BJ (cell line): Measurements from ENCODE around the gene KIAA0930. TPM values are rescaled to one million over a fixed set of nuclear protein-coding genes. Genes with fewer than 3 reads are reported as not detected.

Source experiments
- CTCF ChIA-PET: fragments of 350-600 bp; formaldehyde crosslinking; extraction: SDS; loops from one replicate; lab custom pipeline; 2021; ENCODE audit warnings: antibody characterized with exemption, inconsistent platforms; lab: Yijun Ruan, JAX
- POLR2A ChIA-PET: fragments of 300-600 bp; sonication (Branson Sonifier 250); formaldehyde crosslinking; extraction: SDS; loops from one replicate; lab custom pipeline; 2021; ENCODE audit warnings: antibody characterized with exemption; lab: Charles Lee
- DNase-seq: peaks from one replicate; pipeline ENCODE4 v3.0.0-alpha.2; 2011; ENCODE audit warnings: low read depth
- H3K27me3 ChIP-seq: 2 replicates; pipeline ENCODE4 v1.6.0; 2011; ENCODE audit warnings: low read length; ENCODE audit not compliant: control insufficient read depth, insufficient read depth
- H3K36me3 ChIP-seq: 2 replicates; pipeline ENCODE4 v1.5.1; 2011; ENCODE audit warnings: low read length; ENCODE audit not compliant: control insufficient read depth, insufficient read depth
- H3K4me3 ChIP-seq: 2 replicates; pipeline ENCODE4 v1.5.1; 2011; ENCODE audit warnings: low read depth, mild to moderate bottlenecking, control low read depth, low read length
- polyA plus RNA-seq: library from polyadenylated mRNA; depleted of rRNA; stranded (reverse); fragments of >200 nt; gene quantifications from 2 replicates; pipeline ENCODE4 v1.2.3, GENCODE V29; 2011
- TF ChIP-seq, protein P1 (sequence below): IDR thresholded peaks from 2 replicates; pipeline ENCODE4 v1.5.1; 2011; ENCODE audit warnings: low read depth, mild to moderate bottlenecking, control low read depth, inconsistent platforms, low read length, moderate library complexity; ENCODE audit not compliant: insufficient read depth

Gene KIAA0930
- polyA plus RNA-seq, 1 experiment: 64.0 TPM

DNA sequence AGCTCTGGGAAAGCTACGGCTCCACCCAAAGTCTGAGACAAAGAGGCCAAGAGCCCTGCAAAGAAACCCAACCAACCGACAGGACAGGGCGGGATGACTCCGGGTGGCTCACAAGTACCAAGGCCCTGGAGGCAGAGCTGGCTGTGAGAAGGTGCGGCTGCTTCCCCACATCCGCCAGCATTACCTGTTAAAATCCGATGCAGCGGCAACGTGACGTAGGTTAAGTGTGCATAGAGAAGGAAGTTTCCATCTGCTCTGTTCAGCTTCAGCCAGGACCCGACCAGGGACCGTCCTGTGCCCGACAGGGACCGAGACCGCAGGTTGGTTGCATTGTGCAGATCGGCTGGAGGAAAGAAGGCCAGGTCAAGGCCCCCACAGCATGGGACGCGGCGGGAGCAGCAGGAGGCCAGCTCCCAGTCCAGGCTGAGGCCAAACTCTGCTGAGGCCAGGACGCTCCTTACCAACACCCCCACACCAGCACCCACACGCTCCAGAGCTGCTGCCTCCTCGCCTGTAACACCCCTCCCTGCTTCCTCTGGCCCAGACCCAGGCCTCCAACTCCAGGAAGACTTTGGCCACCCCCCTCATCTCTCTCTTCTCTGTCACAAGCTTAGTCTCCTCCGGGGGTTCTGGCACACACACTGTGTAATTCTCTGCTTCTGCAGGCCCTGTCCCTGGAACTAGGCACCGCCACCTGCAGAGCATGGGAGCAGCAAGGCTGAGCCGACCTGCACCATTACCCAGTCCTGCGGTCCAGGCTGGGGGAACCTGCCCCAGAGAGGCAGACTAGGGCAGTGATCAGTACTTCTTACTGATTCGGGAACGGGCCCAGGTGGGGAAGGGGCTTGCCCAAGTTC is 42.9 kb downstream of the KIAA0930 start:
- POLR2A ChIA-PET: no interaction called here
- no peaks in the 10 kb centered on the region for H3K27me3 ChIP-seq
- H3K36me3 ChIP-seq: peaks cover 40% of the 10 kb centered on the region

DNA sequence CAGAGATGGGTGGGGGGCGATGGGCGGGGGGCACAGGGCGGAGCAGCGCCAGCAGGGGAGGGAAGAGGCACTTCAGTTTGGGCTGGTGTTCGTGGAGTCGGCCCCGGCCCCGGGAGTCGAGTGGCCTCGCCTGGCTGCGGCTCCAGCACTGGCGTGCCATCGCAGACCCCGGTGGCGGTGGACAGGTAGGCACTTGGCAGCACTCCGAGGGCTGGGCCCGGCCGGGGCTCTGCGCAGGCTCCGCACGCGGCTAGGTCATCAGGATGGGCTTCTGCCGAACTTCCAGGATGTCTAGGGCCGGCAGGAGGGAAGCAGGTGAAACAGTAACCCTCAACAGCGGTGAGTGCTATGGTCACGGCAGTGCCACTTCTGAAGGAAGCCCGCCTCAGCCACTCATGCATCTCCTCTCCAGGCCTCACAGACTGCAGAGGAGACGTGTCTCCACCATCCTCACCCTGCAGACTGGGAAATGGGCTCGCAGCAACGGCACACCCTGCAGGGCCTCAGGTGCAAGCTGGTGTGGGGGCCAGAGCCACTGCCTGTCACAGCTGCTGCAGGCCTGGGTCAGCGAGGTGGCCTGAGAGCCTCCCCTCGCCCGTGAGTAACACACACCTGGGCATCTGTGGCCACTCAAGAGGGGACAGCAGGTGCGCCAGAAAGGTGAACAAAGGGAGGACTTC is 43.6 kb downstream of the KIAA0930 start:
- ChIA-PET POLR2A (no interaction called here), CTCF (interaction anchor here (0.7 to 0.8 kb wide), 2 partner anchors 11 to 101 kb away, joined by 3 read pairs; no protein-coding TSS in a partner anchor)

More for the DNA sequence above, 42.9 kb downstream of the KIAA0930 start:
- no peak for DNase-seq
- CTCF ChIA-PET: interaction anchor here (0.7 to 0.8 kb wide), 2 partner anchors 10 to 102 kb away, joined by 3 read pairs; no protein-coding TSS in a partner anchor
- no peak overlapping the region for H3K4me3 ChIP-seq
- TF ChIP-seq, protein P1, sequence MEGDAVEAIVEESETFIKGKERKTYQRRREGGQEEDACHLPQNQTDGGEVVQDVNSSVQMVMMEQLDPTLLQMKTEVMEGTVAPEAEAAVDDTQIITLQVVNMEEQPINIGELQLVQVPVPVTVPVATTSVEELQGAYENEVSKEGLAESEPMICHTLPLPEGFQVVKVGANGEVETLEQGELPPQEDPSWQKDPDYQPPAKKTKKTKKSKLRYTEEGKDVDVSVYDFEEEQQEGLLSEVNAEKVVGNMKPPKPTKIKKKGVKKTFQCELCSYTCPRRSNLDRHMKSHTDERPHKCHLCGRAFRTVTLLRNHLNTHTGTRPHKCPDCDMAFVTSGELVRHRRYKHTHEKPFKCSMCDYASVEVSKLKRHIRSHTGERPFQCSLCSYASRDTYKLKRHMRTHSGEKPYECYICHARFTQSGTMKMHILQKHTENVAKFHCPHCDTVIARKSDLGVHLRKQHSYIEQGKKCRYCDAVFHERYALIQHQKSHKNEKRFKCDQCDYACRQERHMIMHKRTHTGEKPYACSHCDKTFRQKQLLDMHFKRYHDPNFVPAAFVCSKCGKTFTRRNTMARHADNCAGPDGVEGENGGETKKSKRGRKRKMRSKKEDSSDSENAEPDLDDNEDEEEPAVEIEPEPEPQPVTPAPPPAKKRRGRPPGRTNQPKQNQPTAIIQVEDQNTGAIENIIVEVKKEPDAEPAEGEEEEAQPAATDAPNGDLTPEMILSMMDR: no peak

DNA sequence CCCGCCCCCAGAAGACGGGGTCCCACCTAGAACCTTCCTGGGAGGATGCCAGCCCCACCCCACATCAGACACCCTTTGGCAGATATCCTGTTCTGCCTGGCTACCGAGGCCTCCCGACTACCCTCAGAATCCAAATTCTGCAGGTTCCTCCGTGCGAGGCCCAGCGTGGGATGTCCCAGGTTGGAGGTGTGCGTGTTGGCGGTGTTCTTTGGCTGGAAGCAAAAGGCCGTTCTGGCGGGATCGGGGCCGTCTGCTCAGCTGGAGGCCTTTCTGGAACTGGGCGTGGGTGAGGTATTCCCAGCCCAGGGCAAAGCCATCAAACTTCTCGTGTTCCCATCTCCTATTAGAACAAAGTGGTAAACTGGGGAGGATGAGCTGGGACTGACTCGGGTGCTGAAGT is 44.4 kb downstream of the KIAA0930 start:
- CTCF ChIA-PET: no interaction called here
- peaks cover 32% of the 10 kb centered on the region for H3K36me3 ChIP-seq
- no peak for DNase-seq
- no peaks in the 10 kb centered on the region for H3K27me3 ChIP-seq
- POLR2A ChIA-PET: no interaction called here
- no peak overlapping the region for H3K4me3 ChIP-seq
- TF ChIP-seq, protein P1: no peak

More for the DNA sequence above, 43.6 kb downstream of the KIAA0930 start:
- TF ChIP-seq, protein P1: no peak
- Histone ChIP-seq H3K27me3 (no peaks in the 10 kb centered on the region), H3K36me3 (peaks cover 34% of the 10 kb centered on the region), H3K4me3 (no peak overlapping the region)
- DNase-seq: no peak

DNA sequence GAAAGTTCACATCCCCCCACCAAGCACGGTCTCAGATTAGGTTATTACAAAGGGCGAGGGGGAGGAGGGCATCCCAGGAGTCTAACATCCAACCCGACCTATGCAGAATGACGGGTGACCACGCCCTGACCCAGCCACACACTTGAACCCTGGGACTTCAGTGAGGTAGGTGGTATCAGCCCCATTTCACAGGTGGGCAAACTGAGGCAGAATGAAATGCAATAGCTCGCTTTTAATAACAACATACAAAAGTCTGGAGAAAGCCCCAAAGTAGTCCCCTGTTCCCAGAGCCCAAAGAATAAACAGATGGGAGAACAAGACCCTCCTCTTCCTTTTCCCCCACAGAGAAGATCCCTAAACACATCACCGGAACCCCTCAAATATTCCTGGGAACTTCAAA is 45.1 kb downstream of the KIAA0930 start:
- Histone ChIP-seq H3K27me3 (no peaks in the 10 kb centered on the region), H3K4me3 (no peak overlapping the region), H3K36me3 (peaks cover 29% of the 10 kb centered on the region)
- ChIA-PET CTCF (interaction anchor here (1.1 kb wide), 1 partner anchor 11 kb away, joined by 3 read pairs; no protein-coding TSS in a partner anchor), POLR2A (no interaction called here)
- no peak for DNase-seq
- TF ChIP-seq, protein P1: no peak

DNA sequence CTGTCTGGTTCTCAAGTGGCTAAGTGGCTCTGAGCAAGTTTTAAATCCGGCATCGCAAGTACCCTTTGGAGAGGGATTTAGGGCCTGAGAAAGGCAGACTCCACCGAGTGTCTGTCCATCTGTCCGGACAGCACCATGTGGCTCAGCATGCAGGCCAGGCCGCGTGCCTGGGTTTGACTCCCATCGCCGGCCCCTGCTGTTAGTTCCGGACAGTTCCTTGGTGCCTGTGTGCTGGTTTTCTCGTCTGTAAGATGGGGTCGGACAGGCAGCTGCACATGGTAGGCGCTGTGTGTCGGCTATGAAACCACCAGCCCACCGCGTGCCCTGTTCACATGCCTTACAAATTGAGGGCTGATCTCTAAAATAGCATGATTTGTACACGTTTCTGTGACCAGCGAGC is 46.0 kb downstream of the KIAA0930 start:
- Histone ChIP-seq H3K4me3 (no peak overlapping the region), H3K27me3 (no peaks in the 10 kb centered on the region), H3K36me3 (peaks cover 20% of the 10 kb centered on the region)
- ChIA-PET POLR2A (no interaction called here), CTCF (interaction anchor here (1.1 kb wide), 1 partner anchor 12 kb away, joined by 3 read pairs; no protein-coding TSS in a partner anchor)
- no peak for DNase-seq
- TF ChIP-seq, protein P1: no peak
